GM21367 (cell line): ENCODE measurements around the gene PNKD.

Experiments
- ATAC-seq: cut with Tn5 transposase; IDR thresholded peaks from one replicate; pipeline ENCODE4 v1.9.1; 2021; ENCODE audit not compliant: unreplicated experiment

PNKD gene

GRCh38 chr2:218340656-218341055 lies 70.3 kb downstream of the PNKD start:
- ATAC-seq = no peak

- no peak for ATAC-seq
Observed at GRCh38 chr2:218341381-218341780, 71.1 kb downstream of the PNKD start.

DNA sequence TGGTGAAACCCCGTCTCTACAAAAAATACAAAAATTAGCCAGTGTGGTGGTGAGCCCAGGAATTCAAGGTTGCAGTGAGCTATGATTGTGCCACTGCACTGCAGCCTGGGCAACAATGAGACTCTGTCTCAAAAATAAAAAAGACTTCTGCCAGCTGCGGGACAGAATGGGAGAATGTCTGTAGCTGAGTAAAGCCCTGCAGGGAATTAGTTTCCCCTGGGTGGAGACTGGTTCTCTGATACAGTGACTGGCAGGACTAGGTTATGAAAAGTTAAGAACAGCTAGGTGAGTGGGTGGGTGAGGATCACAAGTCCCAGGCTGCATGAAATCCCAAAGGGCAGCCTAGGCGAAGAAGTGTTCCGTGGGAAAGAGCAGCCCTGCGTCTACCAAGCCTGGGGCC lies 72.5 kb downstream of the PNKD start:
- ATAC-seq = no peak

GRCh38 chr2:218343591-218343990 lies 73.3 kb downstream of the PNKD start:
- ATAC-seq = no peak

DNA sequence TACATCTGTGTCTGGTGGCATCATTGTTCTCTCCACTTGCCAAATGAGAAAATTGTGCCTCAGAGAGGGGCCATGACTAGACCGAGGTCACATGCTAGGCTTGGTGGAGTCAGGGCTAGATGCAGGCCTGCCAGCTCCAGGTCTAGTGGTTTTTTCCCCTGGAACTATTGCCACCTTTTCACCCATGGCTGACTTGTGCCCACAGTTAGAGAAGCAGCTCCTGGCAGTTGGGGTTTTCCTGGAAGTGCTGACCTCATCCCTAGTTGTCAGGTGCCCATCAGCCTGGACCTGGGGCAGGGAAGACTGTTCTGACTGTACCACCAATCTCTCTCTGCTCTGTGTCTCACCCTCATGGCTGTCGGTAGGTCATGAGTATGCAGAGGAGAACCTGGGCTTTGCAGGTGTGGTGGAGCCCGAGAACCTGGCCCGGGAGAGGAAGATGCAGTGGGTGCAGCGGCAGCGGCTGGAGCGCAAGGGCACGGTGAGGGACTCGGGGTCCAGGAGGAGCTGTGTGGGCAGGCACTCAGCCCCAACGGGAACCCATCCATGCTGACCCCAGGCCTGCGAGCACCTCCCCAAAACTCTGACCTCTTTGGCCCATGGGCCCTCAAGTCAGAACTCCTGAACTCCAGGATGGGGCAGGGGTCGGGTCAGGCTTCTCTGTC lies 73.9 kb downstream of the PNKD start:
- no peak for ATAC-seq

- no peak for ATAC-seq
Observed at GRCh38 chr2:218344755-218345417, 74.6 kb downstream of the PNKD start.

- no peak for ATAC-seq
Observed at GRCh38 chr2:218345491-218346236, 75.3 kb downstream of the PNKD start.

DNA sequence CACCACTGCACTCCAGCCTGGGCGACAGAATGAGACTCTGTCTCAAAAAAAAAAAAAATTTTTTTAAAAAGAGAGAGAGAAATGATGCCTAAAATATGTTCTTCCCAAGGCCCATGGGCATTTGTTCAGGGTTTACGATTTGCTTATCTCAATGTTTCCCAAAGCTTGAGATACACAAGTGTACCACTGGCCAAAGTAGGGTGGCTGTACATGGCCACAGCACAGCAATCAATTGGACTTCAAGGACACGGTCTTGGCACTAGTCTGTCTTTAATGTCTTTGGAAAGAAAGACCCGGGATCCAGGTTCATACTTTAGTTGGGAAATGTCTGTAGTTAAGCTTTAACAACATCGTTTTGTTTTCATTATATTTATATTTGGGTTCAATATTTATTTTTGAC lies 76.9 kb downstream of the PNKD start:
- ATAC-seq = no peak

GRCh38 chr2:218354045-218354444 lies 83.7 kb downstream of the PNKD start:
- no peak for ATAC-seq

DNA sequence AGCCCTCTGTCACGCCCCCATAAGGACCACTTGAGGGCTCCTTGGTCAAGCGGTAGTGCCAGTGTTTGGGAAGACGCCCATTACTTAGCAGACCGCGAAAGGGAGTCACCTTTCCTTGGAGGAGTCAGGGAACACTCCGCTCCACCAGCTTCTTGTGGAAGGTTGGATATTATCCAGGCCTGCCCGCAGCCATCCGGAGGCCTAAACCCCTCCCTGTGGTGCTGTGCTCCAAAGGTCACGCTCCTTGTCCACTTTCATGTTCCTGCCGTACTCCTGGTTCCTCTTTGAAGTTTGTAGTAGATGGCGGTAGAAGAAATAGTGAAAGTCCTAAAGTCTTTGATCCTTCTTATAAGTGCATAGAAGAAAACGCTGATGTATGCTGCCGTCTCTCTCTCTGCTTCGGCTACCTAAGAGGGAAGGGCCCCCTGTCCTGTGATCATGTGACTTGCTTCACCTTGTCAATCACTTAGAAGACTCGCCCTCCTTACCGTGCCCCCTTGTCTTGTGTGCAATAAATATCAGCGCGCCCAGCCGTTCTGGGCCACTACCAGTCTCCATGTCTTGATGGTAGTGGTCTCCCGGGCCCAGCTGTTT lies 84.6 kb downstream of the PNKD start:
- ATAC-seq = no peak

GRCh38 chr2:218357236-218358177 lies 87.2 kb downstream of the PNKD start:
- ATAC-seq = no peak

DNA sequence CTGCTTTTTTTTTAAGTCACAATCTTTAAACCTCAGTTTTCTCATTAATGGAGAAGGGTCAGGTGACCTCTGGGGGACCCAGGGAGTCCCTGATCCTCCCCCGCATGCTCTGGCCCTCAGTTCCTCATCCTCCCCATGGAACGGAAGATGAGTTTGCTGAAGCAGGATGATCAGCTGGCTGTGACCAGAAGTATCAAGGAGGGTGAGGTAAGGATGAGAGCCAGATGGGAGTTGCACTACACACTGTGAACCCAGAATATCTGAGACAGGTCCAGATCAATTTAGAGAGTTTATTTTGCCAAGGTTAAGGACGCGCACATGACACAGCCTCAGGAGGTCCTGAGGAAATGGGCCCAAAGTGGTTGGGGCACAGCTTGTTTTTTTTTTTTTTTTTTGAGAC lies 90.1 kb downstream of the PNKD start:
- no peak for ATAC-seq

DNA sequence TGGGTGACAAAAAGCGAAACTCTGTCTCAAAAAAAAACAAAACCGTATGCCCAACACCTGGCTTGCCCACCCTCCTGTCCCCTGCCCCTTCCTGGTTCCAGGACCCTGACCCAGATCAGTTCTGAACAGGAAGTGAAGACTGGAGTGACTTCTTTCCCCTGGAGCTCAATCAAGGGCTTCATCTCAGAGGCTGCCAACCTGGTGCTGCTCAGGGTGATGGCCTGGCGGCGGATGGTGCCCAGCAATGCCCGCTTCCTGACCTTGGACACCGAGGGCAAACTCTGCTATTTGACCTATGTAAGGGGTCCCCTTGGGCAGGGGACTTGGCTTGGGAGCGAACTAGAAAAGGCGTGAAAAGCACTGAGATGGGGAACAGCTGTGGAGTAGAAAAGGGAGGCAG lies 92.3 kb downstream of the PNKD start:
- no peak for ATAC-seq

DNA sequence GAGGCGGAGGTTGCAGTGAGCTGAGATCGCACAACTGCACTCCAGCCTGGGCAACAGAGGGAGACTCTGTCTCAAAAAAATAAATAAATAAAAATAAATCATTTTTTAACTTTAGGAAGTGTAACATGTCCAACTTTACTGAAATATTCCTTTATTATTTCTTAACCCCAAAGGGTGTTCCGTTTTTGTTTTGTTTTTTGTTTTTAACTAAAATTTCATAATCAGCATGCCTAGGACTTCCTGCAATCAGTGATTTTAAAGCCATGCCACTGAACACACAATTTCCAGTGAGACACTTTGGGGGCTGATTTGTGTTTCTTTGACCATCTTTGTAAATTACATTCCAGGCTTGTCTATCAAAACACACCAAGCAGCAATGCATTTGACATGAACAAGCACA lies 93.4 kb downstream of the PNKD start:
- no peak for ATAC-seq

- ATAC-seq = no peak
Observed at GRCh38 chr2:218364196-218364595, 93.9 kb downstream of the PNKD start.

DNA sequence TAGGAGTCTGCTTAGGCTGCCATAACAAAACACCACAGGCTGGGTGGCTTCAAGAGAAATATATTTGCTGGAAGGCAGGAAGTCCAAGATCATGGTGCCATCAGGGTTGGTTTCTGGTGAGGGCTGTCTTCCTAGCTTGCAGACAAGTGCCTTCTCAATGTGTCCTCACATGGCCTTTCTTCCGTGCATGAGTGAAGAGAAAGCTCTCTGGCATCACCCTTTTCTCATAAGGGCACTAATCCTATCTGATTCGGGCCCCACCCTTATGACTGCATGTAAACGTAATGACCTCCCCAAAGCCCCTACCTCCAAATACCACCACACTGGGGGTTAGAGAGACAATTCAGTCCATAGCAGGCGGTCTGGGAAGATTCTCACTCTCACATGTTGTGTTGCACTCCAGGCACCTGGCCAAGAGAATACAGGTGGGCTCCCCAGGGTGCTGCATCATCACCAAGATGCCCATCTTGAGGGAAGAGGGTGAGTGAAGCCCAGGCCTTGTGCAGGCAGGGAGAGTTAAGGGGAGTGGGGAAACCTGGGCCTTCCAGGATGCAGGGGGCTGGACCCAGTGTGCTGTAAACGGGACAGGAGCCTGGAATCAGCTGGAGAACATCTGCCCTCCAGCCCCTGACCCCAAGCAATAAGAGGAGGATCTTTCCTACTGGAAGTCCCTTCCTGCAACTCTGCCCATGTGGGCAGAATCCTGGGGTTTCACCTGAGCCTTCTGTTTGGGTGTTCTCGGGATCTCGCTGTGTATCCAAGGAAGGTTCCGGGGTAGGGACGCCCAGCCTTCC lies 96.5 kb downstream of the PNKD start:
- ATAC-seq = no peak

DNA sequence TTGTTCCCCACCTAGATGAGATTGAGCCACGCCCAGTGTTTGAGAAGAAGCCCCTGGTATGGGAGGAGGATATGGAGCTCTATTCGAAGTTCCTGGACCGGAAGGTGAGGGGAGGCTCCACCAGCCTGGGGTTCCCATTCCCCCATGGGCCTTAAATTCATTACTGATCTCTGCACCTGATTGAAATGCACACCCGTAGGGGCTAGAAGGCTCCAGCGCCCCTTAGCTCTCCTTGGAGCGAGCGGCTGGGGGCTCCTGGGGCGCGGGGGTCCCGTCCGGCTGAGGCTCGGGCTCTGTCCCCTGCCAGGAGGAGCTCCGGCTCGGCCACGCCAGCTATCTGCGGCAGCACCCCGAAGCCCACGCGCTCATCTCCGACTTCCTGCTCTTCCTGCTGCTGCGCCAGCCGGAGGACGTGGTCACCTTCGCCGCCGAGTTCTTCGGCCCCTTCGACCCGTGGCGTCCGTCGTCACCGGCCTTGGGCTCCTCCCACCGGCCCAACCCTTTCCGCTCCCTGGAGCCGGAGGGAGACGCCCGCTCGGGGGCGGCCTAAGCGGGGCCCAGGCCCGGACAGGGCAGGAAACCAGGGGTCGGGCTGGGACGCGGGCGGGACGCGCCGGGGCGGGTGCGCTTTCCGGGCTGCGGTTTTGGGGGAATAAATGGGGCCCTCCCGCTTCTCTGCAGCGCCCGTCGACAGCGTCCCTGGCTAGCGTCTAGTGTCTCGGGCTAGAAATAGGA lies 97.3 kb downstream of the PNKD start:
- ATAC-seq = peak; percentile 90

- ATAC-seq = no peak
Observed at GRCh38 chr2:218368150-218368528, 97.8 kb downstream of the PNKD start.

GRCh38 chr2:218368621-218369153 lies 98.4 kb downstream of the PNKD start:
- ATAC-seq = no peak
